ENCODE measurements around the gene CIT. TPM values are rescaled to one million over a fixed set of nuclear protein-coding genes. Genes with fewer than 3 reads are reported as not detected.

The CIT gene
- total RNA-seq, 6 experiments from 2014 or later, result 1.8 to 12.8 (median 3.3) TPM

DNA sequence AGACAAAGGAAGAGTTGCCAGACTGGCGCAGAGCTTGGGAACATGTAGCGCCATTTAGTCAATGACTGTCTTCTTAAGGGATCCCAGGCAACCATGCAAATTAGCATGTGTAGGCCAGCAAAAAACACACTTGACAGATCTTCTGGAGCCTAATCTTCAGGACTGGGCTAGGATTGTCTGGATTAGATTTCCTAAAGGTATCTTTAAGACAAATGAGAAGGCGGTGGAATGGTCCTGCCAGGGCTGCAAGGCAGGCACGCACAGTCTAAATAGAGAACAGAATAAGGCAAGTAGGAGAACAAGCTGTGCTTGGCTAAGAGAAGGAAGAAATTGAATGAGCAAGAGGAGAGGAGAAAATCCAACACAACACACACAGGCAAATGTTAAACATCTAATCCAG, 80.0 kb downstream of the CIT start:
- H3K36me3 ChIP-seq, result no peaks in the 10 kb centered on the region
- H3K27me3 ChIP-seq, result no peaks in the 10 kb centered on the region
- no peak for TF ChIP-seq POLR2A (IDR thresholded peaks at IDR 0.05)
- TF ChIP-seq, protein P1, sequence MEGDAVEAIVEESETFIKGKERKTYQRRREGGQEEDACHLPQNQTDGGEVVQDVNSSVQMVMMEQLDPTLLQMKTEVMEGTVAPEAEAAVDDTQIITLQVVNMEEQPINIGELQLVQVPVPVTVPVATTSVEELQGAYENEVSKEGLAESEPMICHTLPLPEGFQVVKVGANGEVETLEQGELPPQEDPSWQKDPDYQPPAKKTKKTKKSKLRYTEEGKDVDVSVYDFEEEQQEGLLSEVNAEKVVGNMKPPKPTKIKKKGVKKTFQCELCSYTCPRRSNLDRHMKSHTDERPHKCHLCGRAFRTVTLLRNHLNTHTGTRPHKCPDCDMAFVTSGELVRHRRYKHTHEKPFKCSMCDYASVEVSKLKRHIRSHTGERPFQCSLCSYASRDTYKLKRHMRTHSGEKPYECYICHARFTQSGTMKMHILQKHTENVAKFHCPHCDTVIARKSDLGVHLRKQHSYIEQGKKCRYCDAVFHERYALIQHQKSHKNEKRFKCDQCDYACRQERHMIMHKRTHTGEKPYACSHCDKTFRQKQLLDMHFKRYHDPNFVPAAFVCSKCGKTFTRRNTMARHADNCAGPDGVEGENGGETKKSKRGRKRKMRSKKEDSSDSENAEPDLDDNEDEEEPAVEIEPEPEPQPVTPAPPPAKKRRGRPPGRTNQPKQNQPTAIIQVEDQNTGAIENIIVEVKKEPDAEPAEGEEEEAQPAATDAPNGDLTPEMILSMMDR (IDR thresholded peaks at IDR 0.05), result no peak
- ATAC-seq (no peak), DNase-seq (no peak)
- no peak overlapping the region for H3K27ac ChIP-seq
- H3K9me3 ChIP-seq, result no peaks in the 10 kb centered on the region
- H3K4me1 ChIP-seq, result no peaks in the 10 kb centered on the region
- intact Hi-C loops (cut with DNase I), result no loop called here
- no peak overlapping the region for H3K4me3 ChIP-seq
- WGBS (ENCODE audit: insufficient coverage, low coverage, low lambda C conversion rate, missing lambda C conversion rate), result 100% methylated on average over 2 of the region's 4 CpGs

DNA sequence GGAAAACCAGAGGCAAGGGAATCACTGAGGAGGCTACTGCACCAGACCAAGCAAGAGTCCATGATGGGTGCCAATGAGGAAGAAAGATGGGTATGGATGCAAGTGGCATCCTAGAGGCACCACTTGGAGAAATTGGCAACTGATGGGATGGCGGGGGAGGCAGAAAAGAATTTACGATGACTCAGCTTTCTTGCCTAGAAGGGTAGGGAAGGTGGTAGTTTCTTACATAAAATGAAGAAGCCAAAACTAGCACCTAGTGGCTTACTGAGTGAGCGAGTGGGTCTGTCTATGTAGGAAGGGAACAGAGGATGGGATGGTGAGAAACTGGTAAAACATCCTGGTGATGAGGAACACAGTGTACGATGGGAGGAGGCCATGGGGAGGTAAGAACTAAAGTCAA, 80.8 kb downstream of the CIT start:
- TF ChIP-seq, protein P1 (IDR thresholded peaks at IDR 0.05), result no peak
- Histone ChIP-seq H3K27me3 (no peaks in the 10 kb centered on the region), H3K36me3 (no peaks in the 10 kb centered on the region), H3K9me3 (no peaks in the 10 kb centered on the region), H3K4me3 (no peak overlapping the region), H3K4me1 (no peaks in the 10 kb centered on the region), H3K27ac (no peak overlapping the region)
- intact Hi-C loops (cut with DNase I), result no loop called here
- ATAC-seq (no peak), DNase-seq (no peak)
- WGBS (ENCODE audit: insufficient coverage, low coverage, low lambda C conversion rate, missing lambda C conversion rate), result 84% methylated on average over 4 of the region's 4 CpGs

DNA sequence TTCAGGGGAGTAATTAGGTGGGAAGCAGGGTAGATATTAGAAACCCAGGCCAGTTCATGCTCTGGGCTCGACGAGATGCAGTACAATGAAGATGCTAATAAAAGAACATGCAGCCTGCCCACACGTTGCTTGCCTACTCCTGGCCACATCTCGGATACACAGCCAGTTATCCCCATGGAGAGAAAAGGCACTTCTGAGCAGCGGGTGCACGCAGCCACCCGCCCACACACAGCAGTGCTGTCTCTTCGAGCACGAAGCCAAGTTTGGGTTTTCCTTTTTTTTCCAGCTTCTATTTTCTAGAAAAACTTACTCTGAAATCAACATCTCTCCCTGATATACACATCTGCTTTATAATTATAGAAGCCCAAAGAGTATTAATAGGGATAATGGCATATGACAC, 85.7 kb downstream of the CIT start:
- DNase-seq, result no peak
- H3K4me1 ChIP-seq, result no peaks in the 10 kb centered on the region
- WGBS (ENCODE audit: insufficient coverage, low coverage, low lambda C conversion rate, missing lambda C conversion rate), result 78% methylated on average over 8 of the region's 9 CpGs
- no peak overlapping the region for H3K4me3 ChIP-seq
- H3K27me3 ChIP-seq, result no peaks in the 10 kb centered on the region
- H3K27ac ChIP-seq, result no peak overlapping the region
- ATAC-seq, result no peak
- TF ChIP-seq, protein P1 (IDR thresholded peaks at IDR 0.05), result no peak
- no peak for TF ChIP-seq POLR2A (IDR thresholded peaks at IDR 0.05)
- no peaks in the 10 kb centered on the region for H3K36me3 ChIP-seq
- intact Hi-C loops (cut with DNase I), result no loop called here
- H3K9me3 ChIP-seq, result no peaks in the 10 kb centered on the region

DNA sequence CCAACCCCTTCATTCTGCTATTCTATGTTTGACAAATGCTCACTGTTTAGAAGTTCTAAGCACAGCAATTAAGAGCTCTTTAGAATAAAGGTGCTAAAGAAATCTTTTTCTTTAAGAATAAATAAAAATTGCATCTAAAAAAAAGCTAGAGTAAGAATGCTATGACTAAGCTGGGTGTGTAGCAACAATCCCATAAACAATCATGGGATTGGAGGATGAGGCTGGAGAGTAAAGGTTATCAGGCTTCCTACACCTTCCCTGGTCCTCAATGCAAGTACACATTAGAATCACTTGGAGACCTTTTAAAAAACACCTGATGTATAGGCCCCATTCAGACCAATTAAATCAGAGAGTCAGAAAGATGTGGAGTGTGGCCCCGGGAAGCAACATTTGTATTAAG, 88.3 kb downstream of the CIT start:
- TF ChIP-seq, protein P1 (IDR thresholded peaks at IDR 0.05), result no peak
- no peak for TF ChIP-seq POLR2A (IDR thresholded peaks at IDR 0.05)
- Histone ChIP-seq H3K4me3 (no peak overlapping the region), H3K27me3 (no peaks in the 10 kb centered on the region), H3K27ac (no peak overlapping the region), H3K9me3 (no peaks in the 10 kb centered on the region), H3K36me3 (no peaks in the 10 kb centered on the region), H3K4me1 (no peaks in the 10 kb centered on the region)
- ATAC-seq, result no peak
- intact Hi-C loops (cut with DNase I), result loop anchor here (10.0 kb wide), 1 partner anchor 124 kb away; the partner anchor contains the start of gene PRKAB1 (in 2 of the 2)
- no peak for DNase-seq
- 88% methylated on average over 1 of the region's 1 CpG for WGBS (ENCODE audit: insufficient coverage, low coverage, low lambda C conversion rate, missing lambda C conversion rate)

DNA sequence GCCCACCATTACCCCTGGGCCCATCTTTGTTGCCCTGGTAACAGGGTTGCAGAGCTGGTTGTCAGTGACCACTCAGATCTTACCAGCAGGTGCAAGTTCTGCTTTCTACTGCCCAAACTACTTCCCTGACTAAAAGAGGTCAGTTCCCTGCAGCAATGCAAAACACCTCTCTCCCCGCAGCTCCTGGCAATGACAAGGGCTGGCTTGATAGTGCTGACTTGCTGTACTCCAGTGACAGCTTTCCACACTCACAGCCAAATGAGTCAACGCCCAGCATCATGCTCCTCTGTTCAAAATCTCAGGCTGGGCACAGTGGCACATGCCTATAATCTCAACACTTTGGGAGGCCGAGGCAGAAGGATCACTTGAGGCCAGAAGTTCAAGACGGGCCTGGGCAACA, 90.6 kb downstream of the CIT start:
- no peak for TF ChIP-seq POLR2A (IDR thresholded peaks at IDR 0.05)
- TF ChIP-seq, protein P1 (IDR thresholded peaks at IDR 0.05), result no peak
- Histone ChIP-seq H3K27me3 (no peaks in the 10 kb centered on the region), H3K36me3 (no peaks in the 10 kb centered on the region), H3K4me3 (no peak overlapping the region), H3K27ac (no peak overlapping the region), H3K9me3 (no peaks in the 10 kb centered on the region), H3K4me1 (no peaks in the 10 kb centered on the region)
- intact Hi-C loops (cut with DNase I), result loop anchor here (10.0 kb wide), 1 partner anchor 122 kb away; the partner anchor contains the start of gene PRKAB1 (in 2 of the 2)
- ATAC-seq (no peak), DNase-seq (no peak)
- 97% methylated on average over 4 of the region's 4 CpGs for WGBS (ENCODE audit: insufficient coverage, low coverage, low lambda C conversion rate, missing lambda C conversion rate)
